B cell (primary cell): ENCODE measurements around the gene TPH2. TPM values are rescaled to one million over a fixed set of nuclear protein-coding genes. Genes with fewer than 3 reads are reported as not detected.

Experiments
- ATAC-seq: fragments of 200-7000 bp; cut with Tn5 transposase; one replicate; pipeline ENCODE4 v1.10.0; 2021; ENCODE audit warnings: low read depth, mild to moderate bottlenecking, moderate number of reproducible peaks, moderate library complexity
- CTCF ChIA-PET: fragments of 350-600 bp; sonication (Branson Sonifier 250); formaldehyde crosslinking; loops from one replicate; lab custom pipeline; 2021; ENCODE audit warnings: antibody characterized with exemption, inconsistent platforms; lab: Charles Lee
- POLR2A ChIA-PET: fragments of 350-600 bp; sonication (Branson Sonifier 250); formaldehyde crosslinking; loops from one replicate; lab custom pipeline; 2021; ENCODE audit warnings: antibody characterized with exemption; lab: Charles Lee
- DNase-seq: peaks from one replicate; pipeline ENCODE4 v3.0.0; 2013
- H2AFZ ChIP-seq: 2 replicates; pipeline ENCODE4 v1.6.1; 2012; ENCODE audit warnings: mild to moderate bottlenecking, low read depth, low read length; ENCODE audit not compliant: insufficient read depth, poor library complexity, severe bottlenecking
- H3K27ac ChIP-seq, 2 donors: 1 replicate in 1 of 2; 2 replicates in 1 of 2; pipeline ENCODE4 v1.5.1; 2012 to 2013; ENCODE audit warnings: low read length in 2 of 2, mild to moderate bottlenecking in 2 of 2, moderate library complexity in 1 of 2
- H3K27me3 ChIP-seq, 4 experiments: fragments of 200-600 bp in 1 of 4; sonication (generic) in 1 of 4; replicated peaks in 1 of 4; 1 replicate in 2 of 4; 2 replicates in 2 of 4; pipeline versions ENCODE4 v1.6.1 to v1.7.0; 2013 to 2016; ENCODE audit warnings: low read length in 3 of 4, mild to moderate bottlenecking in 2 of 4, mixed read lengths in 1 of 4, moderate library complexity in 1 of 4; ENCODE audit not compliant: insufficient read depth in 4 of 4, control insufficient read depth in 3 of 4; ENCODE audit errors: control extremely low read depth in 1 of 4
- H3K36me3 ChIP-seq, 2 experiments: replicated peaks in 1 of 2; 1 replicate in 1 of 2; 2 replicates in 1 of 2; pipeline versions ENCODE4 v1.6.1 to v1.7.1; 2013; ENCODE audit warnings: low read length in 1 of 2; ENCODE audit not compliant: insufficient read depth in 2 of 2, control insufficient read depth in 1 of 2; ENCODE audit errors: control extremely low read depth in 1 of 2, extremely low read depth in 1 of 2
- H3K4me1 ChIP-seq, 2 donors: fragments of 200-600 bp in 1 of 2; sonication (generic) in 1 of 2; 1 replicate in 1 of 2; 2 replicates in 1 of 2; pipeline versions ENCODE4 v1.5.1 to v1.6.1; 2013 to 2017; ENCODE audit warnings: low read length in 2 of 2; ENCODE audit not compliant: control insufficient read depth in 2 of 2, insufficient read depth in 2 of 2
- H3K4me2 ChIP-seq: replicated peaks from 2 replicates; pipeline ENCODE3; 2012; ENCODE audit warnings: mild to moderate bottlenecking, low read depth, low read length; ENCODE audit not compliant: poor library complexity, severe bottlenecking
- H3K4me3 ChIP-seq, 5 experiments: fragments of 200-600 bp in 1 of 5; sonication (generic) in 1 of 5; 1 replicate in 3 of 5; 2 replicates in 2 of 5; pipeline versions ENCODE4 v1.5.1 to v1.7.0; 2011 to 2016; ENCODE audit warnings: low read length in 4 of 5, mild to moderate bottlenecking in 4 of 5, low read depth in 2 of 5, control low read depth in 1 of 5, moderate library complexity in 1 of 5; ENCODE audit not compliant: insufficient read depth in 1 of 5; ENCODE audit errors: control extremely low read depth in 1 of 5, extremely low read depth in 1 of 5
- H3K79me2 ChIP-seq: fragments of 200-600 bp; sonication (generic); one replicate; pipeline ENCODE4 v1.6.0; 2016; ENCODE audit warnings: low read length; ENCODE audit not compliant: control insufficient read depth, insufficient read depth
- H3K9ac ChIP-seq: fragments of 200-600 bp; sonication (generic); 2 replicates; pipeline ENCODE4 v1.6.1; 2017; ENCODE audit warnings: mild to moderate bottlenecking, low read length, moderate library complexity
- H3K9me3 ChIP-seq, 3 donors: one replicate each; pipeline versions ENCODE4 v1.6.1 to v1.7.1; 2013; ENCODE audit warnings: low read length in 2 of 3; ENCODE audit not compliant: control insufficient read depth in 2 of 3, insufficient read depth in 1 of 3; ENCODE audit errors: control extremely low read depth in 1 of 3
- H4K20me1 ChIP-seq: 2 replicates; pipeline ENCODE4 v1.6.0; 2012; ENCODE audit warnings: mild to moderate bottlenecking, low read length; ENCODE audit not compliant: insufficient read depth, control insufficient read depth, poor library complexity, severe bottlenecking
- H3K27ac Mint-ChIP-seq: one replicate; pipeline ENCODE4 v1.8.0; 2021; ENCODE audit warnings: mixed read lengths
- H3K27me3 Mint-ChIP-seq: one replicate; pipeline ENCODE4 v1.8.0; 2021; ENCODE audit warnings: mixed read lengths
- H3K4me1 Mint-ChIP-seq: one replicate; pipeline ENCODE4 v1.8.0; 2021; ENCODE audit warnings: mixed read lengths
- H3K4me3 Mint-ChIP-seq: one replicate; pipeline ENCODE4 v1.8.0; 2021; ENCODE audit warnings: mixed read lengths
- H3K9me3 Mint-ChIP-seq: one replicate; pipeline ENCODE4 v1.8.0; 2022; ENCODE audit warnings: mixed read lengths; ENCODE audit not compliant: insufficient read depth
- EZH2 ChIP-seq: IDR thresholded peaks from 2 replicates; pipeline ENCODE4 v1.6.1; 2012; ENCODE audit warnings: borderline replicate concordance, low read depth, mild to moderate bottlenecking, moderate library complexity, low read length; ENCODE audit not compliant: insufficient read depth, poor library complexity, severe bottlenecking
- WGBS: methylation state at CpG from one replicate; pipeline ENCODE4 v1.1.5; 2013; ENCODE audit warnings: missing lambda C conversion rate; ENCODE audit not compliant: insufficient coverage; 5-methylcytosine and 5-hydroxymethylcytosine counted together
- intact Hi-C: fragments of 100-400 bp; cut with micrococcal nuclease; formaldehyde crosslinking; loops from one replicate; pipeline ENCODE4 v1.10.0; 2022
- polyA plus RNA-seq: library from polyadenylated mRNA; depleted of rRNA; stranded (reverse); fragments of >200 nt; gene quantifications from 2 replicates; pipeline ENCODE4 v1.2.3, GENCODE V29; 2012
- total RNA-seq, 2 donors: library from RNA; stranded (reverse); fragments of 120-200 nt in 1 of 2; gene quantifications; 1 replicate in 1 of 2; 2 replicates in 1 of 2; pipeline versions ENCODE4 v1.2.3 to v1.2.4, GENCODE V29; 2013 to 2022
- TF ChIP-seq, protein P1 (sequence below): fragments of 200-600 bp; IDR thresholded peaks from one replicate; pipeline ENCODE4 v1.8.0; 2022; ENCODE audit warnings: antibody characterized with exemption, mild to moderate bottlenecking

TPH2 gene
- total and polyA plus RNA-seq, 2 donors (not counting 1 experiment from before 2014, with no cell fraction given) = not detected

GRCh38 chr12:71972441-71973074 is 33.9 kb downstream of the TPH2 start:
- H3K4me1 ChIP-seq = no peaks in the 10 kb centered on the region
- DNase-seq (no peak), ATAC-seq (no peak)
- H3K4me3 ChIP-seq = no peak overlapping the region
- no peak overlapping the region for H3K9ac ChIP-seq
- TF ChIP-seq, protein P1, sequence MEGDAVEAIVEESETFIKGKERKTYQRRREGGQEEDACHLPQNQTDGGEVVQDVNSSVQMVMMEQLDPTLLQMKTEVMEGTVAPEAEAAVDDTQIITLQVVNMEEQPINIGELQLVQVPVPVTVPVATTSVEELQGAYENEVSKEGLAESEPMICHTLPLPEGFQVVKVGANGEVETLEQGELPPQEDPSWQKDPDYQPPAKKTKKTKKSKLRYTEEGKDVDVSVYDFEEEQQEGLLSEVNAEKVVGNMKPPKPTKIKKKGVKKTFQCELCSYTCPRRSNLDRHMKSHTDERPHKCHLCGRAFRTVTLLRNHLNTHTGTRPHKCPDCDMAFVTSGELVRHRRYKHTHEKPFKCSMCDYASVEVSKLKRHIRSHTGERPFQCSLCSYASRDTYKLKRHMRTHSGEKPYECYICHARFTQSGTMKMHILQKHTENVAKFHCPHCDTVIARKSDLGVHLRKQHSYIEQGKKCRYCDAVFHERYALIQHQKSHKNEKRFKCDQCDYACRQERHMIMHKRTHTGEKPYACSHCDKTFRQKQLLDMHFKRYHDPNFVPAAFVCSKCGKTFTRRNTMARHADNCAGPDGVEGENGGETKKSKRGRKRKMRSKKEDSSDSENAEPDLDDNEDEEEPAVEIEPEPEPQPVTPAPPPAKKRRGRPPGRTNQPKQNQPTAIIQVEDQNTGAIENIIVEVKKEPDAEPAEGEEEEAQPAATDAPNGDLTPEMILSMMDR = no peak
- no peak for TF ChIP-seq EZH2
- 86% methylated on average over 4 of the region's 4 CpGs for WGBS
- peaks cover 0 to 2% (median 0%) of the 10 kb centered on the region in 3 donors for H3K9me3 ChIP-seq
- H3K4me1 Mint-ChIP-seq = no peaks in the 10 kb centered on the region
- intact Hi-C loops = no loop called here
- H3K27me3 Mint-ChIP-seq = peaks cover 10% of the 10 kb centered on the region
- H3K27ac ChIP-seq = no peak overlapping the region
- H4K20me1 ChIP-seq = no peaks in the 10 kb centered on the region
- CTCF ChIA-PET = no interaction called here
- no peaks in the 10 kb centered on the region for H3K27me3 ChIP-seq
- H3K79me2 ChIP-seq = no peaks in the 10 kb centered on the region
- no peaks in the 10 kb centered on the region for H3K36me3 ChIP-seq
- no peak overlapping the region for H3K27ac Mint-ChIP-seq
- H3K4me3 Mint-ChIP-seq = no peak overlapping the region
- H3K4me2 ChIP-seq = no peak overlapping the region
- POLR2A ChIA-PET = no interaction called here
- H3K9me3 Mint-ChIP-seq = no peaks in the 10 kb centered on the region
- no peak overlapping the region for H2AFZ ChIP-seq

DNA sequence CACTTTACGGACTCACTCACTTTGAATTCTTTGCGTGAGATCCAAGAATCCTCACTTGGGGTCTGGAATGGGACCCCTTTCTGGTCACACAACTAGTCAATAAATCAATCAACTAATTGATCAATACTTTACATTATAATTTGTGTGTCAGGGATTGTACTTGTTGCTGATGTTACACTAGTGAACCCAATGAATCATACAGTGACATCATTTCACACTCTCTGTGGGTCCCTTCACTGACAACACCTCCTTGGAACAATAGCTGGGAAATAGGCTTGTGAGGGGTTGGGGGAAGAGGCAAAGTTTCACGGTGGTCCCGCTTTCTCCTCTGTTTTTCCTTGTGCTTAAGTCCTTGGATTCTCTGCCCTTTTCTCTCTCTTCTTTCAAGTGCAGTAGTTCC is 35.0 kb downstream of the TPH2 start:
- WGBS = 100% methylated on average over 1 of the region's 4 CpGs
- Histone ChIP-seq H3K9me3 (no peaks in the 10 kb centered on the region), H3K4me2 (no peak overlapping the region), H3K27ac (no peak overlapping the region), H3K4me3 (no peak overlapping the region), H3K36me3 (no peaks in the 10 kb centered on the region), H3K9ac (no peak overlapping the region), H3K27me3 (no peaks in the 10 kb centered on the region), H3K4me1 (no peaks in the 10 kb centered on the region), H4K20me1 (no peaks in the 10 kb centered on the region), H2AFZ (no peak overlapping the region), H3K79me2 (no peaks in the 10 kb centered on the region)
- ChIA-PET CTCF (no interaction called here), POLR2A (no interaction called here)
- TF ChIP-seq, protein P1 = no peak
- no peak for TF ChIP-seq EZH2
- H3K4me3 Mint-ChIP-seq = no peak overlapping the region
- no peaks in the 10 kb centered on the region for H3K9me3 Mint-ChIP-seq
- DNase-seq (no peak), ATAC-seq (no peak)
- intact Hi-C loops = no loop called here
- peaks cover 10% of the 10 kb centered on the region for H3K27me3 Mint-ChIP-seq
- no peak overlapping the region for H3K27ac Mint-ChIP-seq
- H3K4me1 Mint-ChIP-seq = no peaks in the 10 kb centered on the region
